GM19324 (cell line): ENCODE results near the gene NUDT21.

ENCODE experiments used
- ATAC-seq: cut with Tn5 transposase; IDR thresholded peaks from one replicate; pipeline ENCODE4 v1.9.1; 2021; ENCODE audit warnings: mild to moderate bottlenecking, moderate library complexity; ENCODE audit not compliant: unreplicated experiment, low FRiP score

Gene NUDT21

GRCh38 chr16:56463153-56463552 is 12.0 kb upstream of the NUDT21 start:
- ATAC-seq = no peak

- no peak for ATAC-seq
Observed at GRCh38 chr16:56462064-56462796, 11.1 kb upstream of the NUDT21 start.

DNA sequence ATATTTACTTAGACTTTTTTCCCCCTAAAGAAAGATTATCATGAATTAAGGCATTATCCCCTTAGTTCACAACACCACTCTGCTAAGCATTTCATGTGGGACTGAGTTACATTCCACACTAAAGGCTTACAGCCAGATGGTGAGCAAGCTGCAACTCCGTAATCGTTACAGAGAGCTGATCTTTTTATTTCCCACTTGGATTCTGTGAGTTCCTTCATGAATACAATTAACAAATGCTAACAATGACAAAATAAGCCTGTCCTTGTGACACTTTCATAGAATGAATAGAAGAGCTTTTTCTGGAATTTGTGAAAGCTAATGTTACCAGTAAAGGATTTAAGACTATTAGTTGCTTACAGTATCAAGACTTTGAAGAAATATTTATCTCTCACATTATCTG is 9.0 kb upstream of the NUDT21 start:
- ATAC-seq = no peak

DNA sequence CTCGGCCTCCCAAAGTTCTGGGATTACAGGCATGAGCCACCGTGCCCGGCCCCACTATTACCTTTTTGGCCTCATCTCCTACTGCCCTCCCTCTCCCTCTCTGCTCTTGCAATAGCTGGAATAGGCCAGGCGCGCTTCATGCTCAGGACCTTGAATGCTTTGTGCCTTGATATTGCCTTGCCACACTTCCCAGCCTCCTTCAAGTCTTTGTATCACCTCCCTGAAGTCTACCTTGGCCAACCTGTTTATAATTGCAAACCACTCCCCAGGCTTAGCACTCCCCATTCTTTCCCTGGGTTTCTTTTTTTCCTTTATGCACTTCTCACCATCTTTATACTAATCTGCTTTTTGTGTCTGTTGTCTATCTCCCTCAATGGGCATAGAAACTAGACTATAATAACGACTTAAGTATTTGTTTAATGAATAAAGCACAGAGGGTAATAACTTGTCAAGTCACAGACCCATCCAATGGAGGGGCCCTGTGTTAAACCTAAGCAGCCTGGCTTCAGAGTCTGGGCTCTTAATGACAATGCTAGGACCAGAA is 6.9 kb upstream of the NUDT21 start:
- ATAC-seq = no peak

DNA sequence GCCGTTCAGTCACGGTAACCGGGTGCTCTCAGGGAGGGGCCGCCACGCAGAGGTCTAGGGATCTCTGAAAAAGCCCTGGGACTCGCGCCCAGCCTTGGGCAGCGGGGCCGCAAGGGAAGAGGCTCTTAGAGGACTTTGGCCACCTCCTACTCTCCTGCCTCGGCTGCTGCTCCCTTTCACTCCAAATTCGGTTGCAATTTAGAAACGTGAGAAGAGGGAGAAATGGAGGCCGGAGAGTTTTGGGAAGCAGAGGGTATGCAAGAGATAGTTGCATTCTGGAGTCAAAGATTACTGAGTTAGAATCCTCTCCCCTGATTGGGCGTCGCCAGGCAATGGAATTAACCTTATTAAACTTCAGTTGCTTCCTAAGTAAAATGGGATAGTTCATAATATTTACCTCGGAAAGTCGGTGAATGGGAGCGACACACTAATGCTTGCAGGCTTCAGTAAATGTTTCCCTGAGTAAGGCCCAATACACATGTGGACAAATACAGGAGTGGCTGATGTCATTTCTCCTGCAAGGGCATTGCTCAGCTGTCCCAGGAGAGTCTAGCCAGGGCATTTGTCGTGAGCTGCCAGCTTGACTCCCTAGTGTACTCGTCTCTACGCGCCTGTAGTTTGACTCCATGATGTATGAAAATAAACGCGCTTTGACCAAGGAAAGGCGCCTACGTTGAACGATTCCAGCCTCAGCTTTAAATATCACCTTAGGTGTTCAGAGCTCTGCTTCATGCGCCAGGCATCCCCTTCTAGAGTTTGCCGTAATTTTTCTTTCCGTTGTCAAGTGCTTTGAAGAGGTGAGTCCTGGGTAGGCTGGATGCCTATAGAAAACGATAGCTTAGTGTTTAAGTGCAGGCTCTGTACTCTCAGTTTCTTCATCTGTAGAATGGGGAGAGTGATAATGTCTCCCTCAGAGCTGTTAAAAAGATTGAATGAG is 889 bp upstream of the NUDT21 start:
- ATAC-seq = peak; percentile 35

- no peak for ATAC-seq
Observed at GRCh38 chr16:56450275-56450985, 702 bp downstream of the NUDT21 start.

- ATAC-seq = no peak
Observed at GRCh38 chr16:56448005-56448404, 3.1 kb downstream of the NUDT21 start.

DNA sequence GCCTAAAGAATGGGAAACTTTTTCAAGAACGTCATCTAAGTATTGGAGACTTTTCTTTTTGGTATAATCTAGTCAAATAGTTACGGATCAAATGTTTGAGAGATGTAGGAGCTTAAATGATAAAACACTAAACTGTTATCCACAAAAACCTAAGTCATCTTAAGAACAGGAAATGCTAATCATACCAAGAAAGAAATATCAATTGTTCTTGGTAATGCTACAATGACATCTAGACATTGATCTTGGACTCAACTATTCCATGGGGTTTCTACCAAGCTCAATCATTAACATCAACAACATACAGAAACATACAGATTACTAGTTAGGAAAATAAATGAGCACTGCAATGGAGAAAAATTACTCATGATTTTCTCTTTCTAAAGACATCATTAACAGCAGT is 3.8 kb downstream of the NUDT21 start:
- ATAC-seq = no peak

DNA sequence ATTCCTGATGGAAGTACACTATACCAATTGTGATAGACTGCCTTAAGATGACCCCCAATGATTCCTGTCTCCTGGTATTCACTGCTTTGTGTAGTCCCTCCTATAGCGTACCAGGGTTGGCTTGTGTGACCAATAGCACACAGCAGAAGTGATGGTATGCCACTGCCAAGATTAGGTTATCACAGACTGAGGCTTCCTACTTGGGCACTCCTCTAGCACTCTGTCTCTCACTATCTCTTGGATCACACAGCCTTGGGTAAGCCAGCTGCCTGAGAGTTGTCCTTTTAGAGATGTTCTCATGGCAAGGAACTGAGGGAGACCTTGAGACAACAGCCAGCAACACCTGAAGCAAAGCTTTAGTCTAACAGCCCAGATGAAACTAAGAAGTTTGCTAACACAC is 13.1 kb downstream of the NUDT21 start:
- ATAC-seq = no peak

GRCh38 chr16:56436258-56436657 is 14.9 kb downstream of the NUDT21 start:
- no peak for ATAC-seq

DNA sequence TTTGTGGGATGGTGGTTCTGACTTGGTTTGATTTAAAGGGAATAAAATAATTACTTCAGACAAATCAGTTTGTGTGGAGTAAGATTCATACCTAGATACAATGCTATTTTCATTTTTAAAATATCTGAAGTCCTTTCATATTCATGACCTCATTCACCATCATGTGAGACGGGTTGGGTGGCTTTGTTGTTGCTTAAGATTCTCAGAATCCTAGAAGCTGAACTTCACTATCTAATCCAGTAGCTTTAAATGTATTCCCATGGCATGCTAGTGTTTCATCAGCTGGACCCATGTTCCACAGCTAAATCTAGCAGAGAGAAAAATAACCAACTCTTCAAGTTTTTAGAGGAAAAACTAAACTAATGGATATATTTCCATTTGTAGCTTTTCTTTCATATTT is 23.0 kb downstream of the NUDT21 start:
- no peak for ATAC-seq

DNA sequence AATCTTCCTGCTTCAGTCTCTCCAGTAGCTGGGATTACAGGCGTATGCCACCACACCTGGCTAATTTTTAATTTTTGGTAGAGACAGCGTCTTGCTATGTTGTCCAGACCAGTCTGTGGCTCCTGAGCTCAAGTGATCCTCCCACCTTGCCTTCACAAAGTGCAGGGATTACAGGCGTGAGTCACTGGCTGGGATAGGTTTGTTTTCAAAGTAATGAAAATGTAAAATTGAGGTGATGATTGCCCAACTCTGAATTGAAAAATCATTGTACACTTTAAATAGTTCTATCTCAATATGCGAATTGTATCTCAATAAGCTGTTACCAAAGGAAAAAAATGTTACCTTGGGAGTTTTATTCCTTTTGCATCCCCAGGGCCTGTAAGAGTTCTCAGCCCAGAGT is 24.5 kb downstream of the NUDT21 start:
- no peak for ATAC-seq

DNA sequence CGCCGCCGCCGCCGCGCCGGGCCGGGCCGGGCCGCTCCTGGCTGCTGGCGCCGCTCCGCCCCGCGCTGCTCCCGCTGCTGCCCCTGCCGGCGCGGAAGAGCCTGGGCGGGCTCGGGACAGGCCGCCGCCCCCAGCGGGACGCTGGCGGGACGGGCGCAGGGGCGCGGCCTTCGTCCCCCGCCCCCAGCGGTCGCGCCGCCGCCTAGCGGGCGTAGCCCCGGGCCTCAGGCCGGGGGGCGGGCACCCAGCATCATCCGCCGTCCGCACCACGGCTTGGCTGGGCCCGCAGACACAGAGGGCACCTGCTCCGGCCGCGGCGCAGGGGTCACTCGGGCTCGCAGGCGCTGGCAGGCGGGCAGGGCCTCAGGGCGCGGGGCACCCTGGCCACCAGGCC is 25.7 kb downstream of the NUDT21 start, which contains the start of gene AMFR:
Gene AMFR, minus strand, starts transcription at position 107 of the 394 bp plus-strand sequence. CDS start 218 bp downstream, outside the sequence.
- peak; percentile 81 for ATAC-seq

DNA sequence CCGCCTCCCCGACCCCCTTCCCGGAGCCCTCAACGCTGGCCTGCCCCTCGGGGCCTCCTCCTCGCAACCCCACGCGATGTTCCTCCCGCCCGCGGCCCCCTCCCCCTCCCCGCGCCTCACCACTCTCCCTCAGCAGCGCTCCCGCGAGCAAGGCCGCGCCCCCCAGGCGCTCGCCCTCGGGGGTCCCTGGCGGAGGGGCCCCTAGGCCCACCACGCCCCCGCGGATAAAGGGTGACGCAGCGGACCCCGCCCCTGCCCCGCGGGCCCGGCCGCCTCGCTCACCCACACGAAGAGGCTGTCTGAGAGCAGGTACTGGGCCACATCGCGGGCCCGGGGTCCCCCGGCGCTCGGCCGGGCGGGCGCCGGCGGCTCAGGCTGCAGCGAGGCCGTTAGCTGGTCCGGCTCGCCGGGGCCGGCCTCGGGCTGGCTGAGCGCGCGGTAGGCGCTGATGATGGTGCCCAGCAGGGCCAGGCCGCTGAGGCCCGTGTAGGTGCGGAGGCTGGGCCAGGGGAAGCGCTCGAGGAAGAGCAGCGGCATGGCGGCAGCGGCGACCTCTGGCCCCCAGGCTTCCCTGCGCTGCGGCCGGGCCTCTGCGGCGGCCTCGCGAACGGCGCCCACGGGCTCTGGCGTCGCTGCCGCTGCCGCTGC is 26.2 kb downstream of the NUDT21 start:
- ATAC-seq = peak; percentile 35

- ATAC-seq = no peak
Observed at GRCh38 chr16:56424404-56424764, 26.7 kb downstream of the NUDT21 start.

GRCh38 chr16:56423584-56424403 is 27.3 kb downstream of the NUDT21 start:
- no peak for ATAC-seq

DNA sequence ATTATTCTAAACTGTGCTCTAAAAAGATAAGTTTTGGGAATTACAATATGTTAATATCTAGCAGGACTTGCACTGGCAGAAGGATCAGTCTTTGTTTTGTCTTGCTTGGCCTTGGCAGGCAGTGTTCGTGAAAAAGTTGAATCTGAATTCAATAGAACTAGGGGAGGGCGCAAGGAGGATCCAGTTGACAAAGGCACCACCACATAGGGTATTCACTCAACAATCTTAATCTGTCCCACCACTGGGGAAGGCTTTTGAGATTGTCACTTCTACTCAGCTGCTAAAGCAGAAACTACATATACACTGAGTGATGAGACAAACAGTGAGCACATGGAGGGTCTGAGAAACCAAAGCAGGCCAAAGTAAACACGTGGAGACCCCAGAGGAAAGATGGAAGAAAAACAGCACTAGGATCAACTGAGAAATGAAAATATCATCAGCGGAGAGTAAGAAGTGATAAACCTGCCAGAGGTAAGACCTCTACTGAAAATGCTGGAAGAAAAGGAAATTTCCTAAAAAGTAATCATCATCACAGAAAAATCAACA is 28.2 kb downstream of the NUDT21 start:
- no peak for ATAC-seq

DNA sequence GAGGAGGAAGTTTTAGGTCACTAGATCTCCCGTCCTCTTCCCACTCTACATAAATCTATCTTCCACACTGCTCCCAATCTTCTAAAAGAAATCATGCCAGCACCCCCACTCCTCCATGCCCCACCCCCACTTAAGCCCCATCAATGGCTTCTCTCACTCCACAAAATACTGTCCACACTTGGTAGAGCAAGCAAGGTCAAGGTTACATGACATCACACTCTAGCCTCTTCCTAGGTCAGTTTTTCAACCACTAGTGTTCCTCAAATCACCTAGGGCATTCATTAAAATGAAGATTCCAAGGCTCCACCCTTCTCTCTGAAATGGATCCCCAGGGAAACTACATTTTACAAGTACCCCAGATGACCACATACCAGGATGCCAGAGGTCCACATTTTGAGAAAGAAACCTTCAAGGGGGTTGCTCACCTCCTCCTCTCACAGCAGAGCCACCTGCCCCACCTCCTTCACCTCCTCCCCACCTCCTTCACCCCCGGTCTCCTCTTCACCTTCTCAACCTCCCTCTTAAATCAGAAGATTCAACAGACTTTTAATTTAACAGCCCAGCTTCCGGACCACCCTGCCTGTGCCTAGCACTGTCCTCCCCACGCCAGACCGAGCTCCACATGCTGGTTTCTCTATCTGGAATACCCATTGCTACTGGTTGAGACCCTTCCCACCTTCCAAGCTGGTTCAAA is 29.0 kb downstream of the NUDT21 start:
- ATAC-seq = no peak

- ATAC-seq = no peak
Observed at GRCh38 chr16:56421313-56421712, 29.8 kb downstream of the NUDT21 start.
